Amygdala (tissue), 56 donors: ENCODE measurements around the gene GDI1.

Experiments
- DNase-seq, 56 donors: peaks; one replicate each; lab custom pipeline; 2025; lab: John Stamatoyannopoulos, UW

Gene GDI1

GRCh38 chrX:154490414-154491083 lies 53.6 kb downstream of the GDI1 start, which contains the start of gene SLC10A3:
Gene SLC10A3, minus strand, starts transcription at chrX:154490629. Its CDS starts 1,689 bp downstream, at chrX:154488940.
- peak in 55 of 56 donors; percentile 33 to 96 (median 87) for DNase-seq
